ENCODE results near the gene ERCC6L2. TPM values are rescaled to one million over a fixed set of nuclear protein-coding genes. Genes with fewer than 3 reads are reported as not detected.

ERCC6L2 gene
- polyA plus RNA-seq (ENCODE audit: insufficient read length), result 25.0 TPM

- peak; percentile 98 for DNase-seq
Observed at GRCh38 chr9:95875305-95876137, at the start of gene ERCC6L2. TSS of gene ERCC6L2 (plus strand) at chr9:95875691. CDS start at chr9:95876039, 348 bp downstream.

DNA sequence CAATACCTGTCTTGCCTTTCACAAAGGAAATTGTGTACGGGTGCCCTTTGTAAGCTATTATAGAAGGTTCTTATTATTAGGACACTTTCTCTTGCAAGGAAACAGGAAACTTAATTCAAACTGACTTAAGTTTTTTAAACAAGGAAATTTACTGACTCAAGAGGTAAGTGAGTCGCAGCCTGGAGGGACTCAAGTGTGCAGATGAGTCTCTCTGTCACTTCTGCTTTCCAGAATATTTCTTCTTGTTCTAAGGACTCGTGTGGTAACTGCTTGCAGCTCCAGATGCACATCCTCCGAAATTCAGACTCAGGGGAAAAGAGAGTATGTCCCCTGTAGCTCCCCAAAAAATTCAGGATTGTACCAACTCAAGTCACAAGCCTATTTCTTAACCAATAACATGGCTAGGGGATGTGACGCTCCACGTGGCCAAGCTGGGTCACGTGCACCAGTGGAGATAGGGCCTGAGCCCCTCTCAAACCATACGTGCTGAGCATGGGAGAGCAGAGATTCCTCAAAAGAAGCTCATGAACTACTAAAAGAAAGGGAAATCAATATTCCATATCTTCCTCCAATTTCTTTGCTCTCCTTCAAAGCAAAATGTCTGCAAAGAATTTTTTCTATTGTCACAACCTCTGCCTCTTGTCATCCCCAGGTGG lies 49.2 kb upstream of the ERCC6L2 start:
- DNase-seq, result no peak

GRCh38 chr9:95830768-95831167 lies 44.7 kb upstream of the ERCC6L2 start:
- no peak for DNase-seq

DNA sequence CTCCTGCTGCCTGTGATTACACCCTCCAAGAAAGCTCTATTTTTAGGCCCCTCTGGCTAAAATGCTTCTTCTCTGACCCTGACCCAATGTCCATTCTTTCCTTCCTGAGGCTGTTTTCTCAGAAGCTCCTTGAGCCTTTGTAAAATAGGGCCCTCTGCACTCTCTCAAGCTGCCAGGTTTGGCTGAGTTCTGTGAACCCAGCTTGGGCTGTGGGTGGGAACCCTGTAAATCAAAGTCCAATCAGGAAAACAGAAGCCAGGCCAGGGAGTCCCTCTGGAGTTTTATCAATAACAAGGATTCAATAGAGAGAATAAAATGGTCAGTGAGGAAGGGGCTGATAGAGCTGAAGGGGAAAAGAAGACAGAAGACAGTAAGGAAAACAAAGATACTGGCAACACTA lies 43.7 kb upstream of the ERCC6L2 start:
- no peak for DNase-seq

- no peak for DNase-seq
Observed at GRCh38 chr9:95833546-95834178, 41.8 kb upstream of the ERCC6L2 start.

- no peak for DNase-seq
Observed at GRCh38 chr9:95834281-95834907, 41.1 kb upstream of the ERCC6L2 start.

GRCh38 chr9:95835393-95835792 lies 40.1 kb upstream of the ERCC6L2 start:
- no peak for DNase-seq

GRCh38 chr9:95836072-95836471 lies 39.4 kb upstream of the ERCC6L2 start:
- DNase-seq, result no peak

DNA sequence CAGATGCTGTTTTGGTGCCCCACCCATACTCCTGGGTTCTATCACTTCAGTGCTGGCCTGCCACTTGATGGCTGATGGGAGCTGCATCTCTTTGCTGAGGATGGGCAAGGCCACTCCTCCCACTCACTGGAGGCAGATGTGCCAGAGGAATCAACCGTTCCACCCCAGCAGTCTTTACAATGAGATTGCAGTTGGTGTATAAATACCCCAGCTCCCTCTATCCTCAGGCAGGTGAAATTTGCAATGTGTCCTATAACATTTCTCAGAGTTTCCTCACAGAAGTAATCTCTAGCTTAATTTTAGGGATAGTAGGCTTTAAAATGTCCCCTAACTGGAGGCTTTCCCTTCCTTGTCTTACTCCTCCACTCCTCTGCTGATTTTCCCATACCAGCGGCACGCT lies 36.5 kb upstream of the ERCC6L2 start:
- DNase-seq, result no peak

GRCh38 chr9:95840074-95840473 lies 35.4 kb upstream of the ERCC6L2 start:
- no peak for DNase-seq

DNA sequence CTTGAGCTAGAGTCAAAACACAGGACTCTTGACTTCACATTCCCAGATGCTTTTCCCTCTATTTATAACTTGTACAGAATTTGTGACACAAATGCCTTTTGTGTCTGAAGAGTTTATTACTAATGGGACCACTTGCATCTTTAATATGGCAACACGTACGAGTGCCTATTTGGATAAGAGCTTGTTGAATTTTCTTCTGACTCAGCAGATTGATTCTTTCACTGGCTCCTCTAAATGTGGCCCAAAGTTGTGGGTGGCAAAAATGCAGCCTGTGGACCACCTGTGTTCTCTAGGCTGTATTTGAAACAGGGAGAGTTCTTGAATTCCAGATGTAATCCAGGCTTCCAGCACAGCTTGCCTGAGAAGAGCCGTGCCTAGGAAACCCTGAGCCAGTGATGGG lies 34.1 kb upstream of the ERCC6L2 start:
- no peak for DNase-seq

DNA sequence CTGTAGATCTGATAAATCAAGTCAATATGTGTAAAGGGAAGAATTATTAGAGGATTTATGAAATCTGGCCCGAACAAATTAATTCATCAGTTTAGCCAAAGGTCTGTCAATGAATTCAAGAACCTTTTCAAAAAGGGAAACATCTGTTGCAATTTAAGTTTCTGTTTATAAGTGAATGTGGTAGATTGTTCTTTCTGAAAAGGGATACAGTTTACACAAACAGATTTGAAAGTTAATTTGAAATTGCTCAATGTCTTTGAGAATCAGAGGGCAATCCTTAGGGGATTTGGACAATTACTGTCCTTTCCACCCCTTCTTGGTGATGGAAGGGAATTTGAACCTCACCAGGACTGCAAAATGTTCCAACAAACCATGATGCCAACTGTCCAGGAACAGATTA lies 29.7 kb upstream of the ERCC6L2 start:
- no peak for DNase-seq

DNA sequence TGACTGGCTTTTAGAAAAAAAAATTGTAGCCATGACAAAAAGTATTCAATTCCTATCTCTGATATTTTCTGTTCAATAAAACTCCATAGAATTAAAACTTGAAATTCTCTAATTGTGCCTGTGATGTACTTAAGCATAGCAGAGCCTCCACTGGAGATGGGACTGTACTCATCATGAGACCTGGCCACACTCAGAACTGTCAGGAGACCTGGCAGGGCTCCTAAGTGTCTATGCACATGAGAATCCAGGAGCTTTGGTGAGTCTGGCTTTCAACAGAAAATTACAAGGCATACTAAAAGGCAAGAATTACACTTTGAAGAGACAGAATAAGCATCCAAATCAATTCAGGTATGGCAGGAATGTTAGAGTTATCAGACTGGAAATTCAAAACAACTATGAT lies 26.7 kb upstream of the ERCC6L2 start:
- no peak for DNase-seq

- DNase-seq, result no peak
Observed at GRCh38 chr9:95852059-95853032, 23.1 kb upstream of the ERCC6L2 start.

DNA sequence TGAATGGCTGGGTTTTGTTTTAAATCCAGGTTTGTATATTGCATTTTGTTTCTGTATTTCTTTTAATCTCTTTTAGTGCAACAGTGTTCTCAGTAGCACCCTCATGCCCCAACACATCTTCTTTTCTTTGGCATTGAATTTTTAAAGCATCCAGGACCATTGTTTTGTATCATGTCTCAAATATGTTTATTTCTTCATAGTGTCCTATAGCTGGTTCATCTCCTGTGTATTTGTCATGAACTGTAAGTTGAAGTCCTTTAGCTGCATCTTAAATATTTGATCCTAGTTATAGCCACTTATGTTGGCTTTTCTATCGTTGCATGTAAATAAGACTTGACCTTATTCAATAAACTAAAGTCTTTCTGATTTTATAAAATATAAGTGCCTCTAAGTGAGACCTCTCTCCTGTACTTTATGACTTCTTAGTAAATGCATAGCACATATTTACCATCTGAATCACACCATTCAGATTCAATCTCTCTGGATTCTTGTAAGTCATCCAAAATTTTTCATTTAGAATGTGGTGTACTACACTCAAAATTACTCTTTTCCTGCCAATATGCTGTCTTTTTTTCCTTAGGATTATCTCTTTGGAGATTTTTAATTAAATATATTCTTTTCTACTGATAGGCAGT lies 21.0 kb upstream of the ERCC6L2 start:
- DNase-seq, result no peak

- DNase-seq, result no peak
Observed at GRCh38 chr9:95855961-95856360, 19.5 kb upstream of the ERCC6L2 start.

DNA sequence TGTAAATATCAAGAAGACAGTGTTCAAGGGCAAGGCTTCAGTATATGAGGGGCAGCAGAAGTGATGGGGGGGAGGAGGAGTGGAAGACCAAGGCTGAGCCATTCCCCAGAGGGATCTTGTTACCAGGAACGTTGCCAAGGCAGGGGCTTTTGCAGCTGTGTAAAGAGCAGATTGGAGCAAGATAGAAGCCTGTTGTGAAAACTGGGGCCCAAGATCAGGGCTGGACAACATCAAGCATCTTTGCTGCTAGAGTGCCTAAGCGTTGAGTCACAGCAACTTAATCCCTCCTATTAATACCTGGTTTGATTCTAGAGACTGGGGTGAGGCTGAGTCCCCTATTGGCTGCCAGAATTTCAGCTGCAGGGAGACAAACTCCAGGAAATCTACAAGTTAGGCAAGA lies 18.4 kb upstream of the ERCC6L2 start:
- DNase-seq, result peak; percentile 28

- no peak for DNase-seq
Observed at GRCh38 chr9:95857896-95858295, 17.6 kb upstream of the ERCC6L2 start.

GRCh38 chr9:95862343-95862742 lies 13.1 kb upstream of the ERCC6L2 start:
- no peak for DNase-seq

DNA sequence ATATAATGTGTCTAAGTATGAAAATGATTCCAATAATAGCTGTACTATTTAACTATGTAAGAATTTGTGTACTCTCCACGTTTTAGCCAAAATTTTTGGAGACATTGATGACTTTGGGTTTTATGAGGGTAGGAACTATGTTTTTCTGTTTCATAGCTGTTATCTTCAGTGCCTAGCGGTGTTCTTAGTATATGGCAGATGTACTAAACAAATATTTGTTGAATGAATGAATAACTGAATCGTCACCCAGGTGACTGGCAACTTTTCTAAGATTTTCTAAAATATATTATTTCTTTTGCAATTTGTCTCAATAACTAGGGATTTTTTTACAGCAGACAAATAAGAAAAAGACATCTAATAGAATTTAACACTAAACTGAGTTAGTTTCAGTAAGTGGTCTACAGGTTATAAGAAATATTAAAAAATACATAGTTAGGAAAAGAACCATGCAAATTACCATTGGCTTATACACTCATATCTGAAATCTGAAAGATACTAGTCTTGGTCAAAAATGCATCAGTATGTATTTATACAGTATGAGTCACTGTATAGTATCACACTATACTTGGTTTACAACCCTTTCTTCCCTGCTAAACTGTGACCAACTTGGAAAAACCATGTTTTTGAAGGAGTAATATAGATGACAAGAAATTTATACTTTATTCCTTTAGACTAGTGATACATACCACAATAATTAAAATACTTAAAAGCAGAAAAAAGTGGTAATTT lies 10.5 kb upstream of the ERCC6L2 start:
- DNase-seq, result no peak

DNA sequence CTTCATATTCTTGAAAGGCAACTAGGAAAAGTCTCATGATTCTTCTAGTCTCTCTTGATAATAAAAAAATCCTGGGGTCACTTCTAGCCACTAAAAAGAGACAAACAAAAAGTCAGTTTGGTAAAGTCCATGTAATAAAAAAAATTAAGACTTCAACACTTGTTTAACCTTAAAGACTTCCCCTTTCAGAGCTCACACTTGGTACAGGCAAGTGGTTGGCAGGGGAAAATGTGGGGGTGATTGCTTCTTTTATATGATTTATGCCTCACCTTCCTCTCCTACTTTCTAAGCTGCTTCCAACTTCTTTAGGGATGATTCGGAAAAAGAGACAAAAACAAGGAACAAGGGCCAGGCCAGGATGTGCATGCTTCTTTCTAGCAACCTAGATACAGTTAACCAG lies 5.1 kb upstream of the ERCC6L2 start:
- no peak for DNase-seq
